ENCODE data around the gene TAF5.
"Not testable (repeated sequence)": the region's sequence is repeated elsewhere in the genome, so short reads cannot be mapped to it uniquely, and the experiment has no call there.

The TAF5 gene

GRCh38 chr10:103367782-103368518 lies at the start of gene TAF5:
Gene TAF5, plus strand, starts transcription at chr10:103367976. Its CDS starts 14 bp downstream, at chr10:103367990.
- DNase-seq (ENCODE audit: low read depth in 2 of 2) = peak; percentile 80 to 88

- no peak for DNase-seq (ENCODE audit: low read depth in 2 of 2)
These were observed 39.9 kb upstream of the TAF5 start for GRCh38 chr10:103327906-103328305.

DNA sequence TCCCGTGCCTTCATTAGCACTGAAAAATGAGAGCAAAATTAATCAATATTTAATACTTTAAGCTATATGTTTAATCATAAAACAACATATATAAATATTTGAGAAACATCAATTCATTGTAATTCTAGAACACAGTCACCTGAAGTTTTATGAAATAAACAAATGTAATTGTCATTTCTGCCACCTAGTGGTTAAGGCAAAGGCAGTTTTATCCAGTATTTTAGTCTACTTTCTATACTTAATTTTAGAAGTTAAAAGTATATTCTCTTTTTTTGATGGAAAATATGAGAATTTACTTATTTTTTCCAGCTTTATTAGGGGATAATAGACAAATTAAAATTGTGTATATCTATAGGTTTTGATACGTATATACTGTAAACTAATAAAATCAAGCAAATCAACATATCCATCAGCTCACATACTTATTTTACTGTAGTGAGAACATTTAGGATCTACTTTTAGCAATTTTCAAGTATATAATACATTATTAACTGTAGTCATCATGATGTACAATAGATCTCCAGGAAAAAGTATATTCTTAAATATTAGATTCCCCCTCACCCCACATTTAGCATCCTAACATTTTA lies 33.7 kb upstream of the TAF5 start:
- DNase-seq (ENCODE audit: low read depth in 2 of 2) = no peak

GRCh38 chr10:103334567-103334966 lies 33.2 kb upstream of the TAF5 start:
- DNase-seq (ENCODE audit: low read depth in 2 of 2) = no peak

DNA sequence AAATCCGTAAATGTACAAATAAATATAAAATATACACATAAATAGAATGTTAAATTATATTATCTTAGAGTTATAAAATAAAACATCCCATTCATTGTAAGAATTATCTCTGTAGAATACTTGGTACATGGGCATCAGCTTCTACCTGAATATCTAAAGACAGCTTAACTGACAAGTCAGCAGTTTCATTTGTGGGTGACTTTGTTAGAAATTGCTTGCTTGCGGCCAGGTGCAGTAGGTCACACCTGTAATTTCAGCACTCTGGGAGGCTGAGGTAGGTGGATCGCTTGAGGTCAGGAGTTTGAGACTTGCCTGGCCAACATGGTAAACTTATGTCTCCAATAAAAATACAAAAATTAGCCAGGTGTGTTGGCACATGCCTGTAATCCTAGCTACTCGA lies 31.4 kb upstream of the TAF5 start:
- no peak for DNase-seq (ENCODE audit: low read depth in 2 of 2)

DNA sequence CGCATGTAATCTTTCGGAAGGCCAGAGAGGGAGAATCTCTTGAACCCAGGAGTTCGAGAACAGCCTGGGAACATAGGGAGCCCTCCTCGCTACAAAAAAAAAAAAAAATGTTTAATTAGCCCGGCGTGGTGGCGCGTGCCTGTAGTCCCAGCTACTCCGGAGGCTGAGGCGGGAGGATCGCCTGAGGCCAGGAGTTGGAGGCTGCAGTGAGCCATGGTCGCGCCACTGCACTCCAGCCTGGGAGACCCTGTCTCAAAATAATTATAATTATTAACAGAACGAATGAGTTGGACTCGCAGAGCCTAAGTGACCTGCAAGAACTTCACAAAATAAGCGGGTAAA lies 17.6 kb upstream of the TAF5 start:
- DNase-seq (ENCODE audit: low read depth in 2 of 2) = no peak

GRCh38 chr10:103350517-103351260 lies 17.1 kb upstream of the TAF5 start, which contains the start of gene PCGF6:
Gene PCGF6, minus strand, starts transcription at chr10:103351140. Its CDS starts 74 bp downstream, at chr10:103351066.
- peak; percentile 69 to 71 for DNase-seq (ENCODE audit: low read depth in 2 of 2)

DNA sequence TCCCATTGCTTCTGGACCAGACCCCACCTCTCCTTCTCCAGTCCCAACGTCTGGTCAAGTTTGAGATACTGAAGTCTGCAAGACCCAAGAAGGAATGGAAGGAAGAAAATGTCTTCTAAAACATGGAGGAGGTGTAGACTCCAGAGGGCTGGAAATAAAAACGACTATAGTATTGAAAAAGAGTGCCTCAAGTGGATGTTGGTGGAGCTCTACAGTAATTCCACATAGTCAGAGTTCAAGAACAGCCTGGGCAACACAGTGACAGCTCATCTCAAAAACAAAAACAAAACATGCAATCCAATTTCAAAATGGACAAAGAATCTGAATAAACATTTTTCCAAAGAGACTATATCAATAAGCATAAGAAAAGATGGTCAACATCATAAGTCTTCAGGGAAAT lies 14.5 kb upstream of the TAF5 start:
- DNase-seq (ENCODE audit: low read depth in 2 of 2) = no peak

DNA sequence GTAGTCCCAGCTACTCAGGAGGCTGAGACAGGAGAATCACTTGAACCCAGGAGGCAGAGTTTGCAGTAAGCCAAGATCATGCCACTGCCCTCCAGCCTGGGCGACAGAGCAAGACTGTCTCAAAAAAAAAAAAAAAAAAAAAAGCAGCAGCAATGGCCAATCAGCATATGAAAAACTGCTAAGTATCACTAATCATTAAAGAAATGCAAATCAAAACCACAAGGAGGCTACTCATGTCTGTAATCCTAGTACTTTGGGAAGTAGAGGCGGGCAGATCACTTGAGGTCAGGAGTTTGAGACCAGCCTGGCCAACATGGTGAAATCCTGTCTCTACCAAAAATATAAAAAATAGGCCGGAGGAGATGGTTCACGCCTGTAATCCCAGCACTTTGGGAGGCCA lies 13.2 kb upstream of the TAF5 start:
- DNase-seq (ENCODE audit: low read depth in 2 of 2) = not testable (repeated sequence)

- no peak for DNase-seq (ENCODE audit: low read depth in 2 of 2)
These were observed 11.7 kb upstream of the TAF5 start for GRCh38 chr10:103355906-103356599.

DNA sequence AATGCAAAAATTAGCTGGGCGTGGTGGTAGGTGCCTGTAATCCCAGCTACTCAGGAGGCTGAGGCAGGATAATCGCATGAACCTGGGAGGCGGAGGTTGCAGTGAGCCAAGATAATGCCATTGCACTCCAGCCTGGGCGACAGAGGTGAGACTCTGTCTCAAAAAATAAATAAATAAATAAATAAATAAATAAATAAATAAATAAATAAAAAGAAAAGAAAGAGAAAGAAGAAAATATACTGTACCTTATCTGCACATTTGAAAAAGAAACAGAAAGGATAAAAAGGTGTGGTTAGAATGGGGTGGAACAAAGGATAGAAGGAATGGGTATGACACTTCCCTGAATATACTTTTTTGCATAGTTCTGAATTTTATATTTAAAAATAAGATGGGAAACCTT lies 8.3 kb upstream of the TAF5 start:
- not testable (repeated sequence) for DNase-seq (ENCODE audit: low read depth in 2 of 2)

GRCh38 chr10:103360791-103361190 lies 7.0 kb upstream of the TAF5 start:
- DNase-seq (ENCODE audit: low read depth in 2 of 2) = not testable (repeated sequence)

DNA sequence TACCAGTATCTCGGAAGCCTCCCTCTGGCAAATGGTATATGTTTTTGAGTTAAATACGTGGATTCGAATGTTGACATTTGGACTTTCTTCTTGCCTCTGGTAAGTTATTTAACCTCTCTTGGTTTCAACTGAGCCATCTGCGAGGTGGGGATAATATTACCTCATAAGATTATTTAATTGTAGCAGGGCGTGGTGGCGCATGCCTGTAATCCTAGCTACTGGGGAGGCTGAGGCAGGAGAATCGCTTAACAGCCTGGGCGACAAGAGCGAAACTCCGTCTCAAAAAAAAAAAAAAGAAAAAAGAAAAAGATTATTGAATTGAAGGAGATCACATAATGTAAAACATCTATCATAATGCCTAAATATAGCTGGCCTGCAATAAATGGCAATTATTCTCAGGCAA lies 396 bp upstream of the TAF5 start:
- DNase-seq (ENCODE audit: low read depth in 2 of 2) = no peak

- DNase-seq (ENCODE audit: low read depth in 2 of 2) = no peak
These were observed 5.8 kb downstream of the TAF5 start for GRCh38 chr10:103373544-103373943.

DNA sequence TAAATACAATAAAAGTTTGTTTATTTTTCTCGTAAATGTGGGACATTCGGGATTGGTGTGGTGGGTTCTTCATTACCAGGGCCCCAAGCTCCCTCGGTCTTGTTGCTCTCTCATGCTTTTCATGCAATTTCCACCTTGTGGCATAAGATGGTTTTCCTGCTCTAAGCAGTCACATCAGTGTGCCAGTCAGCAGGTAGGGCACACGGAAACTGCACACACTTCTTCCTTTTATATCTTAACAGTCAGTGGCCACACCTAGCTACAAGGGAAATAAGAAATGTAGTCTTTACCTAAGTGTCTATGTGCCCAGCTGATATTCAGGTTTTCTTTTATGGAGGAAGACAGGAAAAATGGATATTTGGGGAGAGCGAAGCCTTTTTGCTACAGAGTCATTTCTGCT lies 6.5 kb downstream of the TAF5 start:
- no peak for DNase-seq (ENCODE audit: low read depth in 2 of 2)

DNA sequence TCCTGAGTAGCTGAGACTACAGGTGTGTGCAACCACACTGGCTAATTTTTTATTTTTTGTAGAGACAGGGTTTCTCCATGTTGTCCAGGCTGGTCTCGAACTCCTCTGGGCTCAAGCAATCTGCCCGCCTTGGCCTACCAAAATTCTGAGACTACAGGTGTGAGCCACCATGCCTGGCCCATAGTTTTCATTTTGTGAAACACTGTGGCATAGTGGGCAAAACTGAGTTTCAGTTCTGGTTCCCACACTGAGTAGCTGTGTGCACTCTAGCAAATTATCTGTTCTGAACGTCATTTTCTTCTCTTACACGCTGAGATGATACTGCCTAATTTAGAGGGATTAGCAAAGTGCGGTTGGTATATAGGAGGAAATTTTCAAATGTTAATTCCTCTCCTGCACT lies 15.0 kb downstream of the TAF5 start:
- no peak for DNase-seq (ENCODE audit: low read depth in 2 of 2)

DNA sequence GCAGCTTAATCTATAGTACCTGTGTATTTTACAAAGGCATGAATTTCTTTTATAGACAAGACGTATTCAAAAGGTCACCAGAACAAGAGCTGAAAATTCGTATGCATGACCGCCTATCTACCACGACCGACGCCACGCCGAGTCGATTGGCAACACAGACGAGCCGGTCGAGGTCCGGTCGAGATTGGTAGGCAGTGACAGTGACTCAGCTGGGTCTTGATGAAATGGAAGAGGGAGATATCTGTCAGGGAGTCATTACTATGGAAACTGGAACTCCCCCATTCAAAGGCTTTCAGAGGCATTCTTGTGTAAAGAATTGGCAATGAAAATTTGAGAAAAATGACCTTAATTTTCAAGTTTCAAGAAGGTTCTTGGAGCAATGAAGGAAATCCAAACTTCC lies 26.4 kb downstream of the TAF5 start:
- no peak for DNase-seq (ENCODE audit: low read depth in 2 of 2)

- DNase-seq (ENCODE audit: low read depth in 2 of 2) = no peak
These were observed 27.9 kb downstream of the TAF5 start for GRCh38 chr10:103395754-103396066.

GRCh38 chr10:103396067-103396788 lies 28.5 kb downstream of the TAF5 start, which contains the start of the genes ATP5MK and PDCD11:
Gene ATP5MK, minus strand, starts transcription at chr10:103396475. Its CDS starts 4,018 bp downstream, at chr10:103392457.
Gene PDCD11, plus strand, starts transcription at chr10:103396626. Its CDS starts 1,801 bp downstream, at chr10:103398427.
- DNase-seq (ENCODE audit: low read depth in 2 of 2) = peak; percentile 93 to 97

GRCh38 chr10:103396789-103397087 lies 29.0 kb downstream of the TAF5 start:
- DNase-seq (ENCODE audit: low read depth in 2 of 2) = no peak

- DNase-seq (ENCODE audit: low read depth in 2 of 2) = no peak
These were observed 29.5 kb downstream of the TAF5 start for GRCh38 chr10:103397191-103397825.

Measured in stimulated activated CD4-positive, alpha-beta T cell treated with anti-CD3 and anti-CD28 coated beads, Interleukin-4, amount 100 ng/mL, for 48 hours (primary cell).